ENCODE results near the gene NPHP4.

Gene NPHP4

DNA sequence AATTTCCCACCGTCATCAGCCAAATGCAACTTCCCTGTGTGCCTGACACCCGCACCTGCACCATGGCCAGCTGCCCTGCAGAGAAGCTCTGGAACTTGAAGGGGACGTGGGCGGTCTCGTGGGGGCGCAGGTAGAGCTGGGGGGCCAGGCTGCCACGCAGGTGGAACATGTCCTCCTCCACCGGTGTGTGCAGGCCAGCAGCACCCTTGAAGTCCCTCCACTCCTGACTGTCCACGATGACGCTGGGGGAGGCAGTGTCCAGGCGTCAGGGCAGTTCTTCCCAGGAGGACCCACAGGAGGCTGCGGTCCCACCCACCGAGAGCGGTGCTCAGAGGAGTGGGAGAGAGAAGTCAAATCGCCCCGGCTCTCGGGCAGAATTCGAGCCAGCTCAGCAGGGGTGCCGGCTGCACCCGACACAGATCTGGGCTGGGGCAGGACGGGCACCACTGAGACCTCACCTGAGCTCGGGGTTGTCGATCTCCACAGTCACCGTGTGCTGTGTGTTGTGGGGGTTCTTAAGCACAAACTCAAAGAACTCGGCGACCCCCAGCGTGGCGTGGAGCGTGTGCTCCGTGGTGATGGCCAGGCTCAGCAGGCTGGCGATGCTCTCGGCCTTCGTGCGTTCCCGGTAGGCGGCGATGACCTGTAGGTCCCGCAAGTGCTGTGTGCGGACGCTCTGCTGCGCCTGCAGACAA lies 117.7 kb downstream of the NPHP4 start:
- TF ChIP-seq POLR2AphosphoS5 (IDR thresholded peaks at IDR 0.05; ENCODE audit: borderline replicate concordance, low read depth, low read length) (no peak), EZH2 (IDR thresholded peaks at IDR 0.05) (no peak)

DNA sequence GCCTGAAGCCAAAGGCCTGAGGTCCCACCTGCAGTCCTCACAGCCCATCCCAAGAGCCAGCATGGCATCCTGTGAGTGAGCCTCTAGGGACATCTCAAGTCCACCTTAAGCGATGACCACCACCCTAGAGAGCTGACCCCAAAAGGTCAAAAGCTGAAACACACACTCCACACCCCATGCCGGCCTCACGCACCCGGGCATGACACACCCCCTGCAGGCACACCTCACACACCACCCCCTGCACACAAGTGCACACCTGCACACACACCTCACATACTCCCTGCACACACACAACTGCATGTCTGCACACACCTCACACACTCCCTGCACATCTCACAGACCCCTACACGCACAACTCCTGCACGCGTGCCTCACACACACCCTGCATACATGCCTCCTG lies 118.7 kb downstream of the NPHP4 start:
- DNase-seq (ENCODE audit: low read depth, low spot score): no peak
- TF ChIP-seq FOXP2 (optimal IDR thresholded peaks at IDR 0.05; ENCODE audit: control extremely low read depth, extremely low read length, insufficient read depth): no peak
- no peak for TF ChIP-seq POLR2AphosphoS5 (IDR thresholded peaks at IDR 0.05; ENCODE audit: borderline replicate concordance, low read depth, low read length)
- Histone ChIP-seq H3K9ac (ENCODE audit: insufficient read length) (no peak overlapping the region), H3K27ac (no peak overlapping the region), H3K9me3 (ENCODE audit: low read depth, low read length) (no peaks in the 10 kb centered on the region), H3K4me3 (no peak overlapping the region), H3K36me3 (ENCODE audit: insufficient read depth, low read length) (no peaks in the 10 kb centered on the region)

More for the DNA sequence above, 117.7 kb downstream of the NPHP4 start:
- no peaks in the 10 kb centered on the region; the same call in 1 of the 2 replicates for H3K36me3 ChIP-seq (ENCODE audit: insufficient read depth, low read length)
- DNase-seq (ENCODE audit: low read depth, low spot score): no peak
- no peak overlapping the region for H3K27ac ChIP-seq
- H3K4me3 ChIP-seq: no peak overlapping the region
- no peak overlapping the region for H3K9ac ChIP-seq (ENCODE audit: insufficient read length)
- H3K9me3 ChIP-seq (ENCODE audit: low read depth, low read length): no peaks in the 10 kb centered on the region

DNA sequence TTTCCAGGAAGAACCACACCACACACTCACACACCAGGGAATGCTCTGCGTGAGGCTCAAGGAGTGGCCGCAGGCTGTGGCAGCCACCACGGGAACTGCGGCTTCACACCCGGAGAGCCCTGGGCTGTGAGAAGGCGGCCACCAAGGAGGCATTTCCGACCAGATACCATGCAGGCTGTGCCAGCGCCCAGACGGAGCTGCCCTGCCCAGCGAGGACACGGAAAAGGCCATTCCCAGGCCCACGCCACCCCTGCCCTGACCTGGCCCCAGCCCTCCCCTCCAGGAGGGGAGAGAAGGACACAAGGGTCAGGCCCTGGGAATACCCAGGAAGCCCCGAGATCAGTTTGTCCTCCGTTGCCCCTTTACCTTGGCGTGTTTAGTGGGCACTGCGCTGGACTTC lies 119.3 kb downstream of the NPHP4 start:
- no peak overlapping the region for H3K27ac ChIP-seq
- H3K36me3 ChIP-seq (ENCODE audit: insufficient read depth, low read length): no peaks in the 10 kb centered on the region
- no peak overlapping the region for H3K9ac ChIP-seq (ENCODE audit: insufficient read length)
- no peak overlapping the region for H3K4me3 ChIP-seq
- no peaks in the 10 kb centered on the region for H3K9me3 ChIP-seq (ENCODE audit: low read depth, low read length)
- no peak for DNase-seq (ENCODE audit: low read depth, low spot score)
- no peak for TF ChIP-seq EZH2 (IDR thresholded peaks at IDR 0.05)
- no peak for TF ChIP-seq POLR2AphosphoS5 (IDR thresholded peaks at IDR 0.05; ENCODE audit: borderline replicate concordance, low read depth, low read length)
- no peak for TF ChIP-seq FOXP2 (optimal IDR thresholded peaks at IDR 0.05; ENCODE audit: control extremely low read depth, extremely low read length, insufficient read depth)

DNA sequence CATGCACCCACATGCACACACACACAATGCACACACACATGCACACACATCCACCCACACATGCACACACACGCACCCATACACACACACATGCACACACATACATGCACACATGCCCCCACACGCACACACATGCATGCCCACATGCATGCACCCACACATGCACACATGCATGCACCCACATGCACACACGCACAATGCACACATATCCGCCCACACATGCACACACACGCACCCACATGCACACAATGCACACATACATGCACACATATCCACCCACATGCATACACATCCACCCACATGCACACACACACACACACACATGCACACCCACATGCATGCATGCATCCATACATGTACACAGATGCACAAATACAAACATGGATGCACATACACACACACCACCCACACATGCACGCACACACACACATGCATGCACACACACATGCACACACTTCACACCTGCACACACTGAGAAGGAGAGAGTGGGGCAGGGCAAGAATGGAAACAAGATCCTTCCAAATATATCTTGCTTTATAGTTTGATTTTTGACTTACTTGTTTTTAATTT lies 123.2 kb downstream of the NPHP4 start:
- Histone ChIP-seq H3K4me3 (no peak overlapping the region), H3K9ac (ENCODE audit: insufficient read length) (no peak overlapping the region), H3K36me3 (ENCODE audit: insufficient read depth, low read length) (no peaks in the 10 kb centered on the region), H3K27ac (no peak overlapping the region), H3K9me3 (ENCODE audit: low read depth, low read length) (no peaks in the 10 kb centered on the region)
- no peak for TF ChIP-seq FOXP2 (optimal IDR thresholded peaks at IDR 0.05; ENCODE audit: control extremely low read depth, extremely low read length, insufficient read depth)
- TF ChIP-seq EZH2 (IDR thresholded peaks at IDR 0.05): no peak
- no peak for TF ChIP-seq POLR2AphosphoS5 (IDR thresholded peaks at IDR 0.05; ENCODE audit: borderline replicate concordance, low read depth, low read length)
- no peak for DNase-seq (ENCODE audit: low read depth, low spot score)

DNA sequence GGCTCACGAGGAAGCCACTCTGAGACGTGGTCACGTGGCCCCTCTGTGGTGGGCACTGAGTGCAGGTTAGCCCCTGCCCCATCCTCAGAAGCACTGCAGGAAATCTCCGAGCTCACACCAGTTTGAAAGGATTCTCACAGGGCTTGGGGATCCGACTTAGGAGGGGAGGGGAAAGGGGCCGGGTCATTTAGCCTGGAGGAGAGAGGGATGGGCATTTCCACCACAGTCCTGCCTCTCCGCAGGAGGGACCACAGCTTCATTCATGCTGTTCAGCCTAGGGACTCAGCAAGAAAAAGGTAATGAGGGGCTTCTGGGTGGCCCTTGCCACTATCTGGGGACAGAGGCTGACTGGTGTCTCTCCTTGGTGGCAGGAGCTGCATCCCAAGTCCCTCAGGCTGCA lies 126.5 kb downstream of the NPHP4 start:
- Histone ChIP-seq H3K9me3 (ENCODE audit: low read depth, low read length) (no peaks in the 10 kb centered on the region), H3K27ac (no peak overlapping the region), H3K9ac (ENCODE audit: insufficient read length) (no peak overlapping the region), H3K4me3 (no peak overlapping the region), H3K36me3 (ENCODE audit: insufficient read depth, low read length) (no peaks in the 10 kb centered on the region)
- TF ChIP-seq EZH2 (IDR thresholded peaks at IDR 0.05) (no peak), POLR2AphosphoS5 (IDR thresholded peaks at IDR 0.05; ENCODE audit: borderline replicate concordance, low read depth, low read length) (no peak), FOXP2 (optimal IDR thresholded peaks at IDR 0.05; ENCODE audit: control extremely low read depth, extremely low read length, insufficient read depth) (no peak)
- no peak for DNase-seq (ENCODE audit: low read depth, low spot score)

DNA sequence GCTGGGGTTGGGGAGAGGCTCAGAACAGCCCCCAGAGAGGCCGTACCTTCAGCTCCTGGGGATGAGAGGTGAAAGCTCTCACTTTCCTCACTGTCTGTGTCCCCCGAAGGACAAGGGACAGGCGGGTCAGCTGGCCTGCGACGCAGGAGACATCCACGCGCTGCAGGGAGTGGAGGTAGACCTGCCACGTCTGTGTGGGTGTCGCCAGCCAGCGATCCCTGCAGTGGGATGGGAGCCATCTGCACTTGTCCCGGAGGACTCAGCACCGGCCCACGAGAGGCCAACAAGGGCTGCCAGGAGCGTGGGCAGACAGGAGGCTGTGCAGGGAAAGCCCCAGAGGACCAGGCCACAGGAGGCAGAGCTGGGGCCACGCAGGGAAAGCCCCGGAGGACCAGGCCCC lies 127.2 kb downstream of the NPHP4 start:
- Histone ChIP-seq H3K9me3 (ENCODE audit: low read depth, low read length) (no peaks in the 10 kb centered on the region), H3K9ac (ENCODE audit: insufficient read length) (no peak overlapping the region), H3K27ac (no peak overlapping the region), H3K4me3 (no peak overlapping the region), H3K36me3 (ENCODE audit: insufficient read depth, low read length) (no peaks in the 10 kb centered on the region)
- no peak for TF ChIP-seq FOXP2 (optimal IDR thresholded peaks at IDR 0.05; ENCODE audit: control extremely low read depth, extremely low read length, insufficient read depth)
- TF ChIP-seq POLR2AphosphoS5 (IDR thresholded peaks at IDR 0.05; ENCODE audit: borderline replicate concordance, low read depth, low read length): no peak
- no peak for TF ChIP-seq EZH2 (IDR thresholded peaks at IDR 0.05)
- no peak for DNase-seq (ENCODE audit: low read depth, low spot score)

DNA sequence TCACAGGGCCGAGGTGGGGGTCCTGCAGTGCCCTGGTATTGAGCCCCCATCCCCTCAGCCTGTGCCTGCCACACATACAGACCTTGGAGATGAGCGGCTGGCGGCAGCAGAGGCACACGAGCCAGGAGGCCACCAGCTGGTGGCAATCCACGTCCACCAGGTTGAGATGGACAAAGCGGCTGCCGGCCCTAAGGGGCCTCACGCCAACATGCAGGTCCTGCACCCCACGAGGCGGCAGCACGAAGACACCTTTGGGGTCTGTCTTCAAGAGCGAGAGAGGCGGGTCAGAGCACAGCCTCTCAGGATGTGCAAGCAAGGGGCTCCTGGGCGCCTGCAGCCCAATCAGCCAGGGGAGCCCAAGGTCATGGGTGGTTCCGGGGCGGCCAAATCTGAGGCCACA lies 128.0 kb downstream of the NPHP4 start:
- TF ChIP-seq POLR2AphosphoS5 (IDR thresholded peaks at IDR 0.05; ENCODE audit: borderline replicate concordance, low read depth, low read length) (no peak), FOXP2 (optimal IDR thresholded peaks at IDR 0.05; ENCODE audit: control extremely low read depth, extremely low read length, insufficient read depth) (no peak), EZH2 (IDR thresholded peaks at IDR 0.05) (no peak)
- H3K4me3 ChIP-seq: no peak overlapping the region
- DNase-seq (ENCODE audit: low read depth, low spot score): no peak
- no peaks in the 10 kb centered on the region for H3K9me3 ChIP-seq (ENCODE audit: low read depth, low read length)
- no peak overlapping the region for H3K9ac ChIP-seq (ENCODE audit: insufficient read length)
- H3K36me3 ChIP-seq (ENCODE audit: insufficient read depth, low read length): no peaks in the 10 kb centered on the region
- H3K27ac ChIP-seq: no peak overlapping the region

DNA sequence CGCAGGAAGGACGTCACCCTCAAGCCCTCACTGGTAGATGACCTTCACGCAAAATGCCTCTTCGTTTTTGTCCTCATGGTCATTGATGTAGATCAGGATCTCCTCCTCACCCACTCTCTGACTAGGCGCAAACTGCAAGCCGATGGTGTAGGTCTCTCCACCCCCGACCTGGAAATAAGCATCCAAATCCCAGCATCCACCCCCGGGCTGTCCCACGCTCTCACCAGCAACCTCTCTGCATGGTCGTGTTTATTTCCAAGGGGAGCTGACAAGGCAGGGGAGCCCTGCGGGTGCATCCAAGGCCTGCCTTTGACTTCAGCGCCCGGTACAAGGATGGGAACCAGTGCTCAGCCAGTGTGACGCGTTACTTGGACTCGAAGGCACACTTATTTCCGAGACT lies 129.0 kb downstream of the NPHP4 start:
- TF ChIP-seq FOXP2 (optimal IDR thresholded peaks at IDR 0.05; ENCODE audit: control extremely low read depth, extremely low read length, insufficient read depth) (no peak), EZH2 (IDR thresholded peaks at IDR 0.05) (no peak), POLR2AphosphoS5 (IDR thresholded peaks at IDR 0.05; ENCODE audit: borderline replicate concordance, low read depth, low read length) (no peak)
- no peaks in the 10 kb centered on the region for H3K9me3 ChIP-seq (ENCODE audit: low read depth, low read length)
- no peak for DNase-seq (ENCODE audit: low read depth, low spot score)
- H3K9ac ChIP-seq (ENCODE audit: insufficient read length): no peak overlapping the region
- no peaks in the 10 kb centered on the region for H3K36me3 ChIP-seq (ENCODE audit: insufficient read depth, low read length)
- no peak overlapping the region for H3K27ac ChIP-seq
- H3K4me3 ChIP-seq: no peak overlapping the region

All from SK-N-MC (cell line).